Keratinocyte (primary cell): ENCODE results near the gene IER5. TPM values are rescaled to one million over a fixed set of nuclear protein-coding genes. Genes with fewer than 3 reads are reported as not detected.
A peak's percentile ranks its signal among the peaks of the same experiment; 100 is the strongest.

Experiments
- DNase-seq: peaks from one replicate; pipeline ENCODE4 v3.0.0-alpha.2; 2011; ENCODE audit warnings: low read depth, missing footprints, low spot score
- FAIRE-seq: peaks from 2 replicates; lab custom pipeline; 2011; peaks lifted over from hg19 to GRCh38; lab: Jason Lieb, UNC
- H2AFZ ChIP-seq: 2 replicates; pipeline ENCODE4 v1.6.0; 2012; ENCODE audit warnings: low read length, control low read depth, inconsistent platforms; ENCODE audit not compliant: control insufficient read depth
- H3K27ac ChIP-seq: 2 replicates; pipeline ENCODE4 v1.5.1; 2011; ENCODE audit warnings: low read length; ENCODE audit not compliant: control insufficient read depth, insufficient read depth
- H3K27me3 ChIP-seq: 3 replicates; pipeline ENCODE4 v1.6.0; 2011; ENCODE audit warnings: low read length; ENCODE audit not compliant: control insufficient read depth, insufficient read depth; ENCODE audit errors: extremely low read depth
- H3K36me3 ChIP-seq, 2 experiments: 2 replicates in 1 of 2; 3 replicates in 1 of 2; pipeline ENCODE4 v1.5.1; 2011; ENCODE audit warnings: low read length in 2 of 2, mild to moderate bottlenecking in 1 of 2; ENCODE audit not compliant: control insufficient read depth in 2 of 2, insufficient read depth in 2 of 2; ENCODE audit errors: extremely low read depth in 1 of 2
- H3K4me1 ChIP-seq: 3 replicates; pipeline ENCODE4 v1.5.1; 2011; ENCODE audit warnings: low read length; ENCODE audit not compliant: control insufficient read depth, insufficient read depth; ENCODE audit errors: extremely low read depth
- H3K4me2 ChIP-seq: 3 replicates; pipeline ENCODE4 v1.6.0; 2011; ENCODE audit warnings: low read depth, low read length; ENCODE audit not compliant: control insufficient read depth, insufficient read depth; ENCODE audit errors: extremely low read depth
- H3K4me3 ChIP-seq, 3 experiments: fragments of 200-600 bp in 1 of 3; sonication (generic) in 1 of 3; 2 replicates in 2 of 3; 3 replicates in 1 of 3; pipeline ENCODE4 v1.5.1; 2011 to 2016; ENCODE audit warnings: low read length in 3 of 3, mild to moderate bottlenecking in 3 of 3, control low read depth in 2 of 3, inconsistent platforms in 1 of 3, low read depth in 1 of 3, mixed read lengths in 1 of 3, mixed run types in 1 of 3, moderate library complexity in 1 of 3; ENCODE audit not compliant: control insufficient read depth in 2 of 3, insufficient read depth in 2 of 3; ENCODE audit errors: extremely low read depth in 1 of 3
- H3K79me2 ChIP-seq: 2 replicates; pipeline ENCODE4 v1.6.0; 2012; ENCODE audit warnings: low read length; ENCODE audit not compliant: control insufficient read depth, insufficient read depth
- H3K9ac ChIP-seq: 3 replicates; pipeline ENCODE4 v1.6.0; 2011; ENCODE audit warnings: low read length; ENCODE audit not compliant: control insufficient read depth, insufficient read depth; ENCODE audit errors: extremely low read depth
- H3K9me1 ChIP-seq: 3 replicates; pipeline ENCODE4 v1.6.0; 2011; ENCODE audit warnings: low read length; ENCODE audit not compliant: control insufficient read depth, insufficient read depth; ENCODE audit errors: extremely low read depth
- H3K9me3 ChIP-seq: 2 replicates; pipeline ENCODE4 v1.5.1; 2012; ENCODE audit warnings: low read depth, low read length; ENCODE audit not compliant: control insufficient read depth
- H4K20me1 ChIP-seq: 3 replicates; pipeline ENCODE4 v1.6.0; 2011; ENCODE audit warnings: low read length; ENCODE audit not compliant: control insufficient read depth, insufficient read depth; ENCODE audit errors: extremely low read depth
- CTCF ChIP-seq, 3 experiments: IDR thresholded peaks in 1 of 3; conservative IDR thresholded peaks in 1 of 3; optimal IDR thresholded peaks in 1 of 3; 2 replicates in 2 of 3; 3 replicates in 1 of 3; pipeline versions ENCODE3 to v1.5.1; 2011; ENCODE audit warnings: low read length in 3 of 3, mild to moderate bottlenecking in 3 of 3, moderate library complexity in 2 of 3, control low read depth in 1 of 3, inconsistent platforms in 1 of 3; ENCODE audit not compliant: insufficient read depth in 2 of 3; ENCODE audit errors: extremely low read depth in 1 of 3
- EZH2 ChIP-seq: IDR thresholded peaks from one replicate; pipeline ENCODE4 v1.6.1; 2012; ENCODE audit warnings: inconsistent platforms, mild to moderate bottlenecking, low read length, moderate library complexity
- dilution Hi-C: fragments of 300-500 bp; cut with MboI; formaldehyde crosslinking; loops from one replicate; pipeline ENCODE4 v1.7.0; 2020; ENCODE audit warnings: low sequenced_read_pairs; ENCODE audit not compliant: extremely low pct_ligation_motif_present
- polyA plus RNA-seq, 5 experiments: library from polyadenylated mRNA; depleted of rRNA in 3 of 5; stranded (reverse) in 3 of 5; stranded (forward) in 1 of 5; unstranded in 1 of 5; fragments of >200 nt; gene quantifications; 1 replicate in 1 of 5; 2 replicates in 3 of 5; 3 replicates in 1 of 5; pipeline versions ENCODE4 v1.2.1 to v1.2.3, GENCODE V29; 2011 to 2012; ENCODE audit warnings: missing spikeins in 2 of 5, low read depth in 1 of 5, low replicate concordance in 1 of 5

IER5 gene
- polyA plus RNA-seq, 1 donor (not counting 4 experiments of a cell fraction or from before 2014, with no cell fraction given) = 22.5 TPM

GRCh38 chr1:181099152-181100014 lies 10.9 kb downstream of the IER5 start:
- Histone ChIP-seq H3K9me1 (no peaks in the 10 kb centered on the region), H3K9me3 (no peaks in the 10 kb centered on the region), H3K27me3 (no peaks in the 10 kb centered on the region), H3K4me3 (peak overlapping the region in 2 of 3 experiments; percentile 57 to 64), H3K4me1 (peaks cover 44% of the 10 kb centered on the region), H3K36me3 (peaks cover 0 to 4% of the 10 kb centered on the region in 2 experiments), H3K27ac (peak overlapping the region; percentile 94), H3K9ac (peak overlapping the region; percentile 72), H4K20me1 (no peaks in the 10 kb centered on the region), H3K79me2 (no peaks in the 10 kb centered on the region), H3K4me2 (peak overlapping the region; percentile 91), H2AFZ (peak overlapping the region; percentile 34)
- dilution Hi-C loops = no loop called here
- peak; percentile 83 for FAIRE-seq
- peak; percentile 85 for DNase-seq
- TF ChIP-seq CTCF (optimal IDR thresholded peaks at IDR 0.05 in 1 of 3, IDR thresholded peaks at IDR 0.05 in 1 of 3, conservative IDR thresholded peaks at IDR 0.05 in 1 of 3; ENCODE audit: extremely low read depth in 1 of 3, insufficient read depth in 2 of 3, low read length in 3 of 3) (no peak), EZH2 (no peak)

- H3K9me1 ChIP-seq = no peaks in the 10 kb centered on the region
- H3K79me2 ChIP-seq = no peaks in the 10 kb centered on the region
- TF ChIP-seq CTCF (optimal IDR thresholded peaks at IDR 0.05 in 1 of 3, IDR thresholded peaks at IDR 0.05 in 1 of 3, conservative IDR thresholded peaks at IDR 0.05 in 1 of 3; ENCODE audit: extremely low read depth in 1 of 3, insufficient read depth in 2 of 3, low read length in 3 of 3) = no peak
- no peak for TF ChIP-seq EZH2
- H3K27ac ChIP-seq = peak overlapping the region; percentile 94
- H3K4me2 ChIP-seq = peak overlapping the region; percentile 91
- H3K9ac ChIP-seq = peak overlapping the region; percentile 72
- peaks cover 46% of the 10 kb centered on the region for H3K4me1 ChIP-seq
- H3K4me3 ChIP-seq = peak overlapping the region in 2 of 3 experiments; percentile 57 to 64
- peak overlapping the region; percentile 34 for H2AFZ ChIP-seq
- dilution Hi-C loops = no loop called here
- DNase-seq (no peak), FAIRE-seq (no peak)
- H3K9me3 ChIP-seq = no peaks in the 10 kb centered on the region
- H3K27me3 ChIP-seq = no peaks in the 10 kb centered on the region
- no peaks in the 10 kb centered on the region for H4K20me1 ChIP-seq
- H3K36me3 ChIP-seq = peaks cover 0 to 4% of the 10 kb centered on the region in 2 experiments
Measured at GRCh38 chr1:181100015-181100905, 11.8 kb downstream of the IER5 start.
